GM18951 (cell line): ENCODE data around the gene MCTP1.
"Not testable (repeated sequence)": the region's sequence is repeated elsewhere in the genome, so short reads cannot be mapped to it uniquely, and the experiment has no call there.

Source experiments
- POLR2A ChIP-seq: IDR thresholded peaks from 4 replicates; pipeline ENCODE4 v1.6.1; 2011; ENCODE audit warnings: mild to moderate bottlenecking; ENCODE audit not compliant: insufficient read length, insufficient read depth; ENCODE audit errors: extremely low read depth
- in situ Hi-C: fragments of 300-500 bp; cut with MboI; formaldehyde crosslinking; loops from one replicate; pipeline ENCODE4 v1.12.0; 2022; ENCODE audit warnings: low sequenced_read_pairs, mixed read lengths, inconsistent platforms; ENCODE audit not compliant: unreplicated experiment

The MCTP1 gene

GRCh38 chr5:95216136-95216955, 68.5 kb downstream of the MCTP1 start:
- no peak for TF ChIP-seq POLR2A
- in situ Hi-C loops, result no loop called here

DNA sequence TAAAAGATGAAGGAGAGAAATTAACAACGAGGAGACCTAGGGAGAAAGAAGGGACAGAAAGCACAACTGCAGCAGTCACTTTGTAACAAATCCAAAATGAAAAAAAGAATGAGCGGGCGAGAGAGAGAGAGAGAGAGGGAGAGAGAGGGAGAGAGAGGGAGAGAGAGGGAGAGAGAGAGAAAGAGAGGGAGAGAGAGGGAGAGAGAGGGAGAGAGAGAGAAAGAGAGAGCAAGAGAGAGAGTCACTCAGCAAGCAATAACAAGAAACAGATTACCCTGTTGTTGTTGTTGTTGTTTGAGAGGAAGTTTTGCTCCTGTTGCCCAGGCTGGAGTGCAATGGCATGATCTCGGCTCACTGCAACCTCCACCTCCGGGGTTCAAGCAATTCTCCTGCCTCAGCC, 77.1 kb downstream of the MCTP1 start:
- in situ Hi-C loops, result not testable (repeated sequence)

DNA sequence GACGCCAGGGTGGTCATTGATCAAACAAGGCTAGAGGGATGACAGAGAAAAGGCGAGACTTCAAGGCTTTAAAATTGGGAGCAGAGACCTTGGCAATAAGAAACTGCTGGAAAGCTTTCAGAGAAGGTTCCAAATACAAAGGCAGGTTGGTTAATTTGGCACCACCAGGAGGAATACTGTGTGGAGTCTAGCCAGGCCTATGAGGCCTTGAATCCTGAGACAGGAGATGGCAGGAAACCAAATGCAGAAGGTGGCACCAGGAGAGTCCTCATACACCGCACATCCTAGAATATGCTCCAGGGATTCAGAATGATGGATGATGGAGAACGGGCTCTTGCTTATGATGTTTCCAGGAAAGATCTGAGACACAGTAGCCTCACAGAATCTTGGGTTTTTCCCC, 90.0 kb downstream of the MCTP1 start:
- TF ChIP-seq POLR2A, result no peak
- in situ Hi-C loops, result no loop called here

DNA sequence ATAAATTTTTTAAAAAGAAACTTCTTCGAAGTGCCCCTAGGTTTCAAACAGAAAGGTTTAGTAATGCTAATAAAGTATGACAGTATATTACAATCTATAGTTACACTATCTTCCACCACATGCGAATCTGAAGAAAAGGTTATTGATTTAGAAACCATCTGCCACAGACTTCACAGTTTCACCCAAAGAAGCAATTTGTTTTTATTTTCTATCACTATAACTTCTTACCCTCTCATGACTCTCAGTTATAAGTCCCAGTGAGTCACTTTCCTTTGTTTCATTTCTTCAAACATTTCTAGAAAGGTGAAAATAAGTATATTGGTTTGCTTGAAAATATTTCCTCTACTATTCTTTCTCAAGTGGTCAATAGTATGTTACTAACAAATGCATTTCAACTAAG, 93.6 kb downstream of the MCTP1 start:
- in situ Hi-C loops, result no loop called here
- no peak for TF ChIP-seq POLR2A

- in situ Hi-C loops, result no loop called here
- no peak for TF ChIP-seq POLR2A
Observed at GRCh38 chr5:95184924-95185323, 100.0 kb downstream of the MCTP1 start.

GRCh38 chr5:95181644-95182043, 103.2 kb downstream of the MCTP1 start:
- no peak for TF ChIP-seq POLR2A
- in situ Hi-C loops, result no loop called here

DNA sequence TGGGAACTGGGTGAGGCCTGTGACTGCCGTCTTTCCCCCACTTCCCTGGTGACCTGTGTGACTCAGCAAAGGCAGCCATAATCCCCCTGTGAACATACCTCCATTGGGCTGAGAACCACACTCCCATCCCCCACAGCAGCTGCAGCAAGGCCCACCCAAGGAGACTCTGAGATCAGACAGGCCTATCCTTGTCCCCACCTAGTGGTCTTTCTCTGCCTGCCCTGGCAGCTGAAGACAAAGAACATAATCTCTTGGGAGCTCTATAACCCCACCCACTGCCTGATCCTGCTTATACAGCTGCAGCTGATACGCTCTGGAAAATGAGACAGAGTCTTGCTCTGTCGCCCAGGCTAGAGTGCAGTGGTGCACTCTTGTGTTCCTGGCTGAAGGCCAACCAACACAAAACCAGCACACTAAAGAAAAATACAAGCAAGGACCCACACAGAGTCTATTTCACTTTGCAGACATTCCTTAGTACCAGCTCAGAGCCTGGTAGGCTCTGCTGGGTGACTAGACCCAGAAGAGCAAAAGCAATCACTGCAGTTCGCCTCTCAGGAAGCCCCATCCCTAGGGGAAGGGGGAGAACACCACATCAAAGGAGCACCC, 106.7 kb downstream of the MCTP1 start:
- no peak for TF ChIP-seq POLR2A
- in situ Hi-C loops, result no loop called here

DNA sequence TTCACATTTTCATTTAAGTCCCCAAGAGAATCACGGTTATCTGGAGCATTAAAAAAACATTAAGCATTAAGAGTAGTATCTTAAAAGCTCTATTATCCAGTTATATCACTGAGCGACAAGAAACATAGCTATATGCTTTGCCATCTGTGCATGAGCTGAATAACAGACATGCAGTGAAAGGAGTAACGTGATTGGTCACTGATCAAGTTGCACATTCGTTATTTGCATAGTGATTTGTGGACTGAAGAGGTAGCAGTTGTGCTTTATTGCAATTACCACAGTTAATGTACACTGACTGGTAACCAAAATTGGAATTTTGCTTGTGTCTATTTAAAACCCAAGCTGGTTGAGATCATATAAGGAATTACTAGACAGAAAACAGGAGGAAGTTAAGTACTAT, 107.4 kb downstream of the MCTP1 start:
- in situ Hi-C loops, result no loop called here
- TF ChIP-seq POLR2A, result no peak

- in situ Hi-C loops, result no loop called here
- TF ChIP-seq POLR2A, result no peak
Observed at GRCh38 chr5:95175106-95175505, 109.8 kb downstream of the MCTP1 start.

DNA sequence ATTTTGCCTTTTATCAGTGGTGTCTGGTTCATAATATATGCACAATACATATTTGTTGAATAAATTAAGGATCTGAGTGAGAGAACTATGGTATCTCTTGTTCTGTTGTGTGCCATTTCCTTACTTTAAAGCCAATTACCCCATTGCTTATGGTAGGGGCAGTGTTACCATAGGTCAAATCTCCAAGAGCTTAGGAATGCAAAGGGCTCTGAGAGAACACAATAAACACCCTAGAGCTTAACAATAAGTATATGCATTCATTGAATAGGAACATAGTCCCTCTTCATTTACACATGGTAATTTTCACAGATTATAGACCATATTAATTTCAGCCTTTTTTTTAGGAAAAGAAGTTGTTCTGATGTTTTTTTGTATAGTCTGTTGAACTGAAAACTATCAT, 112.2 kb downstream of the MCTP1 start:
- TF ChIP-seq POLR2A, result no peak

GRCh38 chr5:95164861-95165260, 120.0 kb downstream of the MCTP1 start:
- in situ Hi-C loops, result no loop called here
- no peak for TF ChIP-seq POLR2A

More for the DNA sequence above, 112.2 kb downstream of the MCTP1 start:
- in situ Hi-C loops, result no loop called here

GRCh38 chr5:95163079-95163478, 121.8 kb downstream of the MCTP1 start:
- no peak for TF ChIP-seq POLR2A
- in situ Hi-C loops, result no loop called here

DNA sequence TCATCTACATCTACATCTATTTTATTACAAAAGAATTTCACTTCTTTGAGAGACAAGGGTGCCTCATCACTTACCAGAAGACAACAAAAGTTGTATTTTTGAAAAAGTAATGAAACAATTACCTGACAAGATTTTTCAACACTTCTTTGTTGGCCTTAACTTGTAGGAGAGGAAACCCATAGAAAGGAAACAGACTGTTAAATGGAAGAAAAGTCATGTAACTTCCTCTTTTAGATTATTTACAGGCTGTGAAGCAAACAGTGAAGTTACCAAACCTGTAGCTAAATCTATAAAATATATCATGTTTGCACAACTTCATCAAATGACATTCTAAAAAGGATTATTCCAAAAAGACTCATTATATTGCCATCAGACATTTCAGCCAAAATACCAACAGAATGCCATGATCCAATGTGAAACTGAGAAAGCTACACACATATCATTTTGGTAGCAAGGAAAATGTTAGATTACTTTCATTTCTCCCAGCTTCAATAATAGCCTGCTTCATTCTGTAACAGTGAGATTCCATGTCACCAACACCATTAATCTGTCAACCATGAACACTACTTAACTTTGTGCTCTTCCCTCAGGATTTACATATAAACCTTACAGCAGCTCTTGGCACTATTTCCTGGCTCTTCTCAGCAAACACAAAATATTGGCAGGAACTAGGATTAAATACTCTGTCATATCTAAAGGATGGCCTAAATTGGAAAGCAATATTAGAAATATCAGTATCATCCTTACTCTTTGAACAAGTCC, 122.5 kb downstream of the MCTP1 start:
- TF ChIP-seq POLR2A, result no peak
- in situ Hi-C loops, result no loop called here

DNA sequence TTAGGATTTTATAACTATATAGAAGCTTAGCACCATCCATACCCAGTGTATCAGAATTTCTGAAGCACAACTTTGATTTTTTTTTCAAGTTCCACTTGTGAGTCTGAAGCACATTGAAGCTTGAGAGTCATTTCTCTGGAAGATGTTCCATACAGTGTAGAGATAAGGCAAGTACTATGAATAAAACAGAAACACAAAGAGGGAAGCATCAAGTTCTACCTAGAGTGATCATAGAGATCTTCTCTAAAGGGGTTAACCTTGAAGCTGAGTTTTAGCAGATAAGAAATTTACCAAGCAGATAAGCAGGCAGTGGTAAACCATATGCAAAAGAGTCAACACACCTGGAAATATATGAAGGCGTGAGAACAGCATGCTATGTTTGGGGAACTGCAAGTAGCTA, 125.3 kb downstream of the MCTP1 start:
- no peak for TF ChIP-seq POLR2A
- in situ Hi-C loops, result no loop called here
